ENCODE results near the gene RAP1B.

Gene RAP1B

GRCh38 chr12:68577949-68578348, 32.8 kb upstream of the RAP1B start:
- TF ChIP-seq CTCF (conservative IDR thresholded peaks at IDR 0.05), result no peak

DNA sequence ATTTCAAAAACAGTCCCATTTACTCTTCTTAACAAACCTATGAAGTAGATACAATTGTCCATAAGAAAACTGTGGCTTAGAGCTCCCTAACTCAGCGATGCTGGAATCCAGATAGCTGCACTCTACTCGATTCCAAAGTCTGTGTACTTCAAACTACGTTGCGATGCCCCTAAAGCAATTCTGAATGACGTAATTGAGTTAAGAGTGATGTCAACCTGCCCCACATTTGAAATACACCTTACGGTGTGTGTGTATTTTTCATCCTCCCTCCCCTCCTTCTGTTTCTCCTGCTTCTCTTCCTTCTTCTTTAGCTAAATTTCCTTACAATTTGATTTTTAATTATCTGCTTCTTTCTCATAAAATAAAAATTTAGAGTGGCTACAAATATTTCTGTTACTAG, 31.9 kb upstream of the RAP1B start:
- no peak overlapping the region for H3K27ac ChIP-seq
- TF ChIP-seq CTCF (conservative IDR thresholded peaks at IDR 0.05), result no peak
- TF ChIP-seq ZFX (IDR thresholded peaks at IDR 0.05), result no peak

More at GRCh38 chr12:68577949-68578348, 32.8 kb upstream of the RAP1B start:
- H3K27ac ChIP-seq, result no peak overlapping the region

DNA sequence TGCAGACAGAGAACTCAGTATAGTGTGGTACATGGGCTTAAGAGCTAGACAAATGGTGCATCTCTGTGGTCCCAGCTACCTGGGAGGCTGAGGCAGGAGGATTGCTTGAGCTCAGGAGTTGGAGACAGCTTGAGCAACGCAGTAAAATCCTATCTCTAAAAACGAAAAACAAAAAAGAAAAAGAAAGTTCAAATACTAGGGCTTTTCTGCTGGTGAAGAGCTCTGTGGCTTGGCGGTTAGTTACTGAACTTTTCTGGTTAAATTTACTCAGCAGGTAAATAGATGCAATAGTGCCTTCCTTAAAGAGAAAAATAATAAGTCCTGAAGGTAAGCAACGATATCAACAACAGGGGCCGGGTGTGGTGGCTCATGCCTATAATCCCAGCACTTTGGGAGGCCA, 31.4 kb upstream of the RAP1B start:
- TF ChIP-seq ZFX (IDR thresholded peaks at IDR 0.05) (no peak), CTCF (conservative IDR thresholded peaks at IDR 0.05) (no peak)
- no peak overlapping the region for H3K27ac ChIP-seq

DNA sequence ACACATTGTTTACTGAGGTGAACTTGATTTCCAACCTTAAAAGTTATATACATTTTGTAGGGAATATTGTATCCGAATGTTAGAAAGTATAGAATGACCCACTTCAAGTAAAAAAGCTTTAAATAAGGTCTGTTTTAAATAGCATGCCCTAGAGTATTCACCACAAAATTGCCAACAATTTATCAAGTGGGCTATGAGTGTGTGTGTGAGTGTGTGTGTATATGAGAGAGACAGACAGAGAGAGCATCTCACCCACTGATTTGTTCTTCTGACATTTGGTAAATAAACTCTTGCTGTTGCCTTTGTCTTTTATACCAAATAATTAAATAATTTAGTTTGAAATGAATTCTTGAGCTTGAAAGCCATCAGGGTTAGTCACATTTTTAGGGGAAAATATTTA, 29.8 kb upstream of the RAP1B start:
- TF ChIP-seq CTCF (conservative IDR thresholded peaks at IDR 0.05) (no peak), ZFX (IDR thresholded peaks at IDR 0.05) (no peak)
- no peak overlapping the region for H3K27ac ChIP-seq

DNA sequence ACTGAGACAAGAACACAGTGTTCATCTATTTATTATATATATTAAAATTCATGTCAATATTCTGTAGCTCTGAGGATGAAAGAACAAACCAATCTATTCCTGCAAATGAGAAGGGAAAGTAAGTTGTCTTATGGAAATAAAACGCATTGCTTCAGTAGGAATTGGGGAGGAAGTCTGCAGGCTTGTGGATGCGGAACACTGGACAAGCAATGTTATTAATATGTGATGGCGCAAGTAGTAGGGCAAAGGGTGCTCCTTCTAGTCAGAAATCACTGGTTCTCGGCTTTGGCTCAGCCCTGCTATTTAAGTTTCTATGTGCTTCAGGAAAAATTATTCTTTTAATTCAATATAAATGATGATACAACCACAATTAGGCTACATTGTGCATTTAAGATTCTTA, 28.8 kb upstream of the RAP1B start:
- H3K27ac ChIP-seq, result no peak overlapping the region
- no peak for TF ChIP-seq CTCF (conservative IDR thresholded peaks at IDR 0.05)
- TF ChIP-seq ZFX (IDR thresholded peaks at IDR 0.05), result no peak

GRCh38 chr12:68585966-68586365, 24.7 kb upstream of the RAP1B start:
- TF ChIP-seq ZFX (IDR thresholded peaks at IDR 0.05), result no peak
- no peak for TF ChIP-seq CTCF (conservative IDR thresholded peaks at IDR 0.05)
- peak overlapping the region; percentile 65; the same call in 1 of the 2 replicates for H3K27ac ChIP-seq

- TF ChIP-seq CTCF (conservative IDR thresholded peaks at IDR 0.05), result no peak
- no peak for TF ChIP-seq ZFX (IDR thresholded peaks at IDR 0.05)
- H3K27ac ChIP-seq, result no peak overlapping the region
Observed at GRCh38 chr12:68587448-68587873, 23.2 kb upstream of the RAP1B start.

All from C4-2B (cell line).